Erythroblast (primary cell): Measurements from ENCODE around the gene LAMA1.

Experiments
- GATA1 ChIP-seq: IDR thresholded peaks from 2 replicates; pipeline ENCODE4 v1.6.1; 2011; ENCODE audit warnings: low read depth, mild to moderate bottlenecking, control low read depth, low read length, moderate library complexity
- POLR2A ChIP-seq: IDR thresholded peaks from 2 replicates; pipeline ENCODE4 v1.6.1; 2011; ENCODE audit warnings: mild to moderate bottlenecking, low read length

DNA sequence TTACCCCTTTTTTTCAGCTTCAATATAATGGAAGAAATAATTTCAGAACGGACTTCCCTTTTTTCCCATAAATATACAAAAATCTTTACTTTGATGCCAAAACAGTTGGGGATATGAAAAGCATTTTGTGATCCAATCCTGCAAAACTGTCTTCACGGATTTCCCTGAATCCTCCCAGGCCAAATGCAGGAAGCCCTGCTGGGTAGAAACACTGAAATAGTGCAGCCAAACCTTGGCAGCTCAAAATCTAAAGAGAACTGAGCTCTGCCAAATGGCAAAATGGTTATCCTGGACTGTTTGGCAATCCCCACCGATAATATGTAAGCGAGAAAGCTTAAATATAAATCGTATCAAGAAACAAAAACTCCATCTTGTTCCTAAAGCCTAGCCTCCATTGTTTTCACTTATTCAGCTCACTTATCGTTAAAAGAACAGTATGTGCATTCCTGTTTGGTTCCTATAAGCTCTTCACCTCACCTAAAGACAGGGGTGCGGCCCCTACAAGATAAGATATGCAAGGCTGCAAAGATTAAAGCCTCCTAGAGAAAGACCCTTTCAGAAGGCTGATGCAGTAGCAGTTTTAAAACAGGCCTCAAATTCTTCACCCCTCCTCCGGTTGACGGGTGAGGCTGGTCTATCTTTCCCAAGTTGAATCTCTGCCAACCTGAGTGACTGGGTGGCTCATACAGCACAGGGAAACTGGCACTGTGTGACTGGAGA is 48.6 kb downstream of the LAMA1 start:
- TF ChIP-seq POLR2A (no peak), GATA1 (no peak)
